HG03066 (cell line): ENCODE results near the gene FAM131B.
"Not testable (repeated sequence)": the region's sequence is repeated elsewhere in the genome, so short reads cannot be mapped to it uniquely, and the experiment has no call there.

Experiments used
- ATAC-seq: cut with Tn5 transposase; IDR thresholded peaks from one replicate; pipeline ENCODE4 v1.9.1; 2021; ENCODE audit warnings: low read depth; ENCODE audit not compliant: unreplicated experiment

FAM131B gene

DNA sequence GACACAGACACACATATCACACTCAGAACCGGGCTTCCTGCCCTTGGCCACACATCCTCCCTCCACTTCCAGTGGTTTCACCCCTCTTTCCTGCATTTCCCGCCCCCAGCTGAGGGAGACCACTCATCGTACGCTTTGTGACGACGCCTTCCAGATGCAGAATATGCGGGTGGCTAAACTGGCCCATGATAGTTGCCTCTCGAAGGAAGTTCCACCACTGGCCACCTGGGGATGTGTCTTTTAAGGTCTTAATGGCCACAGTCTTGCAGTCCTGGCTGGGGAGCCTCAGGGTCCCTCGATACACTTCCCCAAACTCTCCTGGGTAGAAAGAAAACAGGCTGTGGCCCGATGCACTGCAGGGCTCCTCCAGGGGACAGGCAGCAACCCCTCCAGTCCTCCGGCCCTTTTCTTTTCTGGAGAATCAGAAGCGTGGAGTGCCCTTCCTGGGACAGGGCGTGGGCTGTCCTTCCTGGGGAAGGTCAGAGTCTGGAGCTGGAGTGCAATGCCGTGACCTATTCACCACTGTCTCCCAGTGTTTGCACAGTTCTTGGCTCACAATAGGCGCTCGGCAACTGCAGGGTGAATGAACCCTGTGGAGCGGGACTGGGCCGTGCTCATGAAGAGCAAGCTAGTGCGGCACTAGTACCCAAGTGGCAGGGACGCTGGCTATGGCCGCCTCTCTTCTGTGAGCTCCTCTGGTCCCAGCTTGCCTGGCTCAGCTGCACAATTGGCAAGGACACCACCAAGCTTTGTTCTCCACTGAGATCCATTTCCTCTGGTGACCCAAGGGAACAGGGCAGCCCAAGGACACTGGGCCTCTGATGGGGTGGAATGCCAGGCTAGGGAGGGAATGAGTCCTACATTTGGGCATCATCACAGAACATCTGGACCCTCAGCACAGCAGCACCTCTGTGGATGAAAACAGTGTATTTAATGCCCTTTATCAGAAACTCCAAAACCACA lies 33.0 kb upstream of the FAM131B start:
- no peak for ATAC-seq

DNA sequence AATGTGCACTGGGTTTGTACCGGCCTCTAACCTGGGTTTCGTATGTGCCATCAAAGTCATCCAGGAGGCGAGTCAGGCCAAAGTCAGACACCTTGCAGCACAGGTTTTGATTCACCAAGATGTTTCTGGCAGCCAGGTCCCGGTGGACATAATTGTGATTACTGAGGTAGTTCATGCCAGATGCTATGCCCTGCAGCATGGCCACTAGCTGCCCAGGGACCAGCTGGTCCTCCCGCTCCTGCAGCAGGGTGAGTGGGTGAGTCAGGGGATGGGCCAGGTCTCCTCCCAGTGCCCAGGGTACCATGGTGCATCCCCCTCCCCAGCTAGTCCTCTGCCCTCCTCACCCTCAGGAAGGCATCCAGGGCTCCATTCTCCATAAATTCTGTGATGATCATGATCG lies 32.3 kb upstream of the FAM131B start:
- ATAC-seq, result no peak

DNA sequence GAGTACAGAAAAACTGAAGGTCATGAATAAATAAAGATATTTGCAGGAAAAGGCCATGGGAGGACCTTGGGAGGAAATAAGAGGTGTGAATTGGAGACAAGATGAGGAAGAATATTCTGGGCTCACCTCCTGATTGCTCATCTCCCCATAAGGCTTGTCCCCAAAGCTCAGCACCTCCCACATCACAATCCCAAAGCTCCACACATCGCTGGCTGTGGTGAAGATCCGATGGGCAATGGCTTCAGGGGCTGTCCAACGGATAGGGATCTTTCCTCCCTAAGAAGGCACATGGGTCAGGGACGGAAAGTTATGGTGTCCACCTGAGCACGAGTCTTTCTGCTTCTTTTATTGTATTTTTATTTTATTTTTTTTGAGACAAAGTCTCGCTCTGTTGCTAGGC lies 31.6 kb upstream of the FAM131B start:
- no peak for ATAC-seq

DNA sequence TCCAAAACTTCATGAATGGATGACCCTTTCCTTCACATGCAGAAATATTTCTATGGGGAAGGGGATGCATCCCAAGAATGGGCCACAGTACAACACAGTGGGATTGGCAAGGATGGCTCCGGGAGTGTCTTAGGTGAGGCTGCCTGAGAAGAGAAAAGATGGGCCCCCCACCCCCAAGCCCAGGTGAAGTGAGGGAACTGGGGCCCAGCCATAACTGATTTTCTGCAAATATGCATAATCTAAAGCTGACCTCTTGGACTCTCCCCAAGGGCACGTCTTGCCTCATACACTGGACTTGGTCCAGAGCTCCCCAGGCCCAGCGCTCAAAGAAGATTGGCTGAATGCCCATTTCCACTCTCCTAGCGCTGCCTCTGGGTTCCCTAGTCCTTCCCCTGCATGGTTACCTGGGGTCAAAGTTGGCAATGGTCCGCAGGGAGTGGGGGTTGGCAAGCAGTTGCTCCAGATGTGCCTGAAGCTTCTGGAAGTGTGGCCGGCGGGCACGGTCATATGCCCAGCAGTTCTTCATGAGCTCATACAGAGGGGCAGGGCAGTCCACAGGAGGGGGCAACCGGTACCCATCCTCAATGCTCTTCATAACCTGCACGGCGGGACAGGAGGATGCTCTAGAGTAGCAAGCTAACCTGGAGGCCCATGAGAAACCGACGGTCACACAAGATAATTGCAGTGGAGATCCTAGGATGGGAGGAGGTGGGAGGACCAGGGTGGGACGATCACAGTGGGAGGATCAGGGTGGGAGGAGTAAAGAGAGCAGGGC lies 30.9 kb upstream of the FAM131B start:
- ATAC-seq, result no peak

DNA sequence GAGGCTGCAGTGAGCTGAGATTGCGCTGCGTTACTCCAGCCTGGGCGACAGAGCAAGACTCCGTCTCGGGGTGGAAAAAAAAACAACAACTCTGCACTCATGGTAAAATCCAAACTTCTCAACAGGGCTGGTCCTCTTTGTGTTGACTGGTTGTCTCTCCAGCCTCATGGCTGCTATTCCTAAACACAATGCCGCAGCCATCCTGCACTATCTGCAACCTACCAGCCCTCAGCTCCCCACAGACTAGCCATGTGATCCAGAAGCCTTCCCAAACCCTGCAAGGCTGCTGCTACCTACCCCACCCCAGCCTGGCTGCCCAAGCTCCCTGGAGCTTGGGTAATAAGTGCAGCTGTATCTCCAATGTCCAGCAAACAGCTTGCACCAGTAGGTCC lies 30.4 kb upstream of the FAM131B start:
- no peak for ATAC-seq

DNA sequence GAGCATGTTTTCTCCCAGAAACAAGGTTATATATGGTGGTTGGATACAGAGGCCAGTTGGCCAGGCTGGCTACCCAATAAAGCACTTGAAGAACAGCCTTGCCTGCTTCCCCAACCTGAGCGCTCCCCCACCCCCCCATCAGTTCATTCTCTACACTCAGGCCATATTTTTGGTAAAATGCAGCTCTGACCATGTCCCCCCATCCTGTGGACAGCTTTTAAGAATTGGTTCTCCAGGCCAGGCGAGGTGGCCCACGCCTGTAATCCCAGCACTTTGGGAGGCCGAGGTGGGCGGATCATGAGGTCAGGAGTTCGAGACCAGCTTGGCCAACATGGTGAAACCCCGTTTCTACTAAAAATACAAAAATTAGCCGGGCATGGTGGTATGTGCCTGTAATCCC lies 29.9 kb upstream of the FAM131B start:
- not testable (repeated sequence) for ATAC-seq

DNA sequence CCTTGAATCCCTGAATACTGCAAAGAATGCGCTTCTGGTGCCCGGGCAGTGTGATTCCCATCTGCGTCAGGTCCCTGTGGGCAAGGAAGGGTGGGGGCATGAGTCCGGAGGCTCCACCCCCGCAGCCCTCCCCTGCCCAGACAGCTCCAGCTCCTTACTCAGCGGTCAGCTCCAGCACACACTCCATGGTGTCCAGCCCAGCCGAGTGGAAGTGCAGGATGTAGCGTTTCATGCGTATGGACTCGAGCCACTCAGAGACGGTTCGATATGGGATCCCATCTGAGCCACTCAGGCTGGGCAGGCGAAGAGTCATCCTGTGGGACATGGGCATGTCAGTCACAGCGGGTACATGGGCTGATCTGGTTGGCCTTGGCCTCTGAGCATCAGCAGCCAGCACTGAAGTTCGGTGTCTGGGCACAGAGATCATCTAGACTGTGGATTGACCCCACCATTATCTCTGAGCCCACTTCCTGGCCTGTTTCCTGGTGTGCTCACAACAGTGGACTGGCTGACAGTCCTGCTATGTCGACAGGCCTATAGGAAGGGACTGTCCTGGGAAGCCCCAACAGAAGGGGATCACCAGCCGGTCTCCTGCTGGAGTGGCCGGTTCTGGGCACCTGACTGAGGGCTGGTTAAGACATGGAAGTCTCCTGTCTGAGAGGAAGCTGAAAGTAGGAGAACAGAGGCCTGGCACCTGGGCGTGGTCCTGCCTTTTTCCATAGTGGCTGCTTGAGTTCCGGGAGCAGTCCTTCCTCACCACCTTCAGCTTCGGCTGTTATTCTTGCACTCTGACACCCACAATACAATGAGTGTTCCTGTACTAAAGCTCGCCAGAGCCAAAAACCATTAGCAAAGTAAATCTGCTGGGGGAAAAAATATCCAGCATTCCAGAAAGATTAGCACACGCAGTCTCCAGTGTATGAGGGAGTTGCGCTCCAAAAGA lies 29.2 kb upstream of the FAM131B start:
- ATAC-seq, result no peak

DNA sequence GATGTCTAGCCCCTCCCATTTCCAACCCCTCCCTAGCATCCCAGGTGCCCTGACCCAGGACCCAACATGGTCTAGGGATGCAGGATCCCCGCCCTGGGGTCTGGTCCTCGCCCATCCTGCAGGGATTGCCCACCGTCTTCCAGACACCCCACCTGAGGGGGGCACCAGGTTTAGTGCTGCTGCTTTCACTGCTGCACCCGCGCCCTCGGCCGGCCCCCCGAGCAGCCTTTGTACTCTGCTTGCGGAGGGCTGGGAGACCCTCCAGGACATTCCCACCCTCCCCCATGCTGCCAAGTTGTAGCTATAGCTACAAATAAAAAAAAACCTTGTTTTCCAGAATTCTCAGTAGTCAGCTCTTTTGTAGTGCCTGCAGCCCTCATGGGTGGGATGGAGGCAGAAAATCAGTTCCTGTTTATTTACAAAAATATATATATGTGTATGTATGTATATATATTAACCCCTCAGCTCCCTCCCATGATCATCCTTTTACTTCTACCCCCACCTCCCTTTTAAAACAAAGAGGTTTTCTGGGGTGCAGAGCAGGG lies 28.3 kb upstream of the FAM131B start:
- no peak for ATAC-seq

DNA sequence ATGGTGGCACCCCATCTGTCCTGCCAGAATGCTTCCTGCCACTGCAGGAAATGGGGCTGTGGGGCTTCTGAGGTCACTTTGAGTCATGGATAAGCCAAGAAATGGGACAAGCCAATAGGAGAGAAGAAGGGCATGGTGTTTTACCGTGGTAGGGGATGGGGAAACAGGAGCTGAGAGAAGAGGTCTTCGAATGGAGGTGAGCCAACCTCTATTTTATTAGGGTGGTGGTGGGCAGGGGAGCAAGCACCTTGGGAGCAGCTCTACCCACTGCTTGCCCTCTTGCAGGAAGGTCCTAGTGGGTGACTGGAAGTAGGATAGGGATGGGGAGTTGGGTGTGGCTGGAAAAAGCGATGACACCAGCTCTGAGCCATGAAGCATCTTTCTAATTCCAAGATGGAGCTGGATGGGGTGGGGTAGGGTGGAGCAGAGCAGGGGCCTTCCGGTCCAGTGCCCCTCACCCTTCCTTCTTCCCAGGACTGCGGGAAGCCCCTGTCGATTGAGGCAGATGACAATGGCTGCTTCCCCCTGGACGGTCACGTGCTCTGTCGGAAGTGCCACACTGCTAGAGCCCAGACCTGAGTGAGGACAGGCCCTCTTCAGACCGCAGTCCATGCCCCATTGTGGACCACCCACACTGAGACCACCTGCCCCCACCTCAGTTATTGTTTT lies 27.7 kb upstream of the FAM131B start:
- no peak for ATAC-seq

DNA sequence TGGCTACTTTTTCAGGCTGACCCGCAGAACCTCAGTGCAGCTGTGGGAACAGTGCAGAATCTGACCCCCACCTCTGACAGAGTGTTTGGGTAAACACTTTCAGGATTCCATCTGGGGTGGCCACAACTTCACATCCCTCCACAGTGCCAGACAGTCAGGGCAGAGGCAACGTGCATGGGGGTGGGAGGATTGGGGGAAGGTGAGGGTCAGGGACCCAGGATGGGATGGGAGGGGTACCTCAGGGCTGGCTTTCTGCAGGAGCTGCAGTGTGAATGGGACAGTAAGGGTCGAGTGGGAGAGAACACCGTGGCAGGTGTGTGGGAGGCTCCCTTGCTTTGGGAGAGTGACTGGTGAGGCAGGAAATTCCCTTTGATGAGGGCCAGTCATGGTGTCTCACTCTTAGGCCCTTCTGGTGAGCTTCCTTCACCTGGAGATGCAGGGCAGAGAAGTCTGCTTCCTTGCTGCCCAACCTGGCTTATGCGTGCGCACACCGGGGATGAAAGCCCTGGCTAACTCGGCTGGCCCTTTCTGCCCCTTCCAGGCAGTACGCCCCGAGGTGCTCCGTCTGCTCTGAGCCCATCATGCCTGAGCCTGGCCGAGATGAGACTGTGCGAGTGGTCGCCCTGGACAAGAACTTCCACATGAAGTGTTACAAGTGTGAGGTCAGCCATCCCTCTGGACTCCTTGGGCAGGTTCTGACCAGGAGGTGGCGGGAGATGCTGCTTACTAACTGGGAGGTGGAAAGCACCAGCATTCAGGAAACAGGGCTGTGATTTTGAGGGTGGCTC lies 27.0 kb upstream of the FAM131B start:
- no peak for ATAC-seq

DNA sequence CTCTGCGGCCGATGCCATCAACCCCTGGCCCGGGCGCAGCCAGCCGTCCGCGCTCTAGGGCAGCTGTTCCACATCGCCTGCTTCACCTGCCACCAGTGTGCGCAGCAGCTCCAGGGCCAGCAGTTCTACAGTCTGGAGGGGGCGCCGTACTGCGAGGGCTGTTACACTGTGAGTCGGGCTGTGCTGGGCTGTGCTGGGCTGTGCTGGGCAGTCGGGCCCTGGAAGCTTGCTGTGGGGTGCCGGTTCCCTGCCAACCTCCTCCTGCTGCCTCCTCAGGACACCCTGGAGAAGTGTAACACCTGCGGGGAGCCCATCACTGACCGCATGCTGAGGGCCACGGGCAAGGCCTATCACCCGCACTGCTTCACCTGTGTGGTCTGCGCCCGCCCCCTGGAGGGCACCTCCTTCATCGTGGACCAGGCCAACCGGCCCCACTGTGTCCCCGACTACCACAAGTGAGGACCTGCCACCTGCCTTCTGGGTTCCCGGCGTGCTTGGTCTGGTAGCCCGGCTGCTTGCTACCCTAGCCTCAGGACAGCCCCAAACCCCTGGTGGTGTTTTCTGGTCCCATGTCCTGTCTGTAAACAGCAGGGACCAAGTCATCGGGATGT lies 26.1 kb upstream of the FAM131B start:
- no peak for ATAC-seq

DNA sequence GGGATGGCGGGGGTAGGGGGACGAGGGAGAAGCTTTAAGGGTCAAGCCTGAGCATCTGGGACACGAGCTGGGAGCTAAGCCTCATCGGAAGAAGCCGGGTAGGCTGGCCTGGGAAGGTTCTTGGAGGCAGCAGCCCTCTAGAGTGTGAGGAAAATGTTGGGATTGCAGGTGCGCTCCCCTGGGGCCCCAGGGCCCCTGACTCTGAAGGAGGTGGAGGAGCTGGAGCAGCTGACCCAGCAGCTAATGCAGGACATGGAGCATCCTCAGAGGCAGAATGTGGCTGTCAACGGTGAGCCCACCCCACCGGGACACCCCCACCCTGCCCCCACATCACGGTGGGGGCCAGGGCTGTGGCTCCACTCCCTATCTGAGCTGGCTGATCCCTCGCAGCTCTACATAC lies 25.5 kb upstream of the FAM131B start:
- ATAC-seq, result no peak

DNA sequence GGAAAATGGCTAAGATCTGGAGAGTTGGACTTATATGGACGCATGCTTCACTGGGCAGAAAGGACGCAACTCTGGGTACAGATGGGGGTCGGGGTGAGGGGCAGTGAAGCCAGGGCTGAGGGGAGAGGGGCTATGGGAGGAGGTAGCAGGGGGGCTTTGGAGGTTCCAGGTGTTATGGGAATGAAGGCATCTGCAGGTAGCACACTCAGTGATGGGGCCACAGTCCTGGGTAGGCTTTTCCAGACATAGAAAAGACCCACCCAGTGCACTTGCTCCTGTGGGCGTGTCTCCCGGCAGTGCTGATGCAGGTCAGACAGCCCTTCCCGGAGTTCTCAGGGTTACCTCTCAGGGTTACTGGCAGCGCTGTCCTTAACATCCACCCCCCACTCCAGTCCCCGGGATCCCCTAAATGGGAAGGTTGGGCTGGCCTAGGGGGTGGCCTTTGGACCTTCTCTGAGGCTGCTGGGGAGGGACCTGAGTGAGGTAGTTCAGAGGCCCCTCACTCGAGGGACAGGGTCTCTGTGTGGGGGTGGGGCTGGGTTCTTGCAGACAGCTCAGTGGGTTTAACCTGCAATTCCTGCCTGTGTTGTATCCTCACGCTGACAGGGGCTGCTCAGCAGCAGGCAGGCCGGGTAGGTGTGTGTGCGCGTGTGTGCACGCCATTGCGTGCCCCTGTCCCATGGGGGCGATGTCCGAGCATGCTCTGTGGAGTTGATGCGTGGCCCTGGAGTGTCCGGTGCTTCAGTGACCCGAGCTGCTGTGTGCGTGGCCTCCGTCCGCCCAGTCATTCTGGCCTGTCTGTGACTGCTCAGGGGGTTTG lies 24.9 kb upstream of the FAM131B start:
- no peak for ATAC-seq

DNA sequence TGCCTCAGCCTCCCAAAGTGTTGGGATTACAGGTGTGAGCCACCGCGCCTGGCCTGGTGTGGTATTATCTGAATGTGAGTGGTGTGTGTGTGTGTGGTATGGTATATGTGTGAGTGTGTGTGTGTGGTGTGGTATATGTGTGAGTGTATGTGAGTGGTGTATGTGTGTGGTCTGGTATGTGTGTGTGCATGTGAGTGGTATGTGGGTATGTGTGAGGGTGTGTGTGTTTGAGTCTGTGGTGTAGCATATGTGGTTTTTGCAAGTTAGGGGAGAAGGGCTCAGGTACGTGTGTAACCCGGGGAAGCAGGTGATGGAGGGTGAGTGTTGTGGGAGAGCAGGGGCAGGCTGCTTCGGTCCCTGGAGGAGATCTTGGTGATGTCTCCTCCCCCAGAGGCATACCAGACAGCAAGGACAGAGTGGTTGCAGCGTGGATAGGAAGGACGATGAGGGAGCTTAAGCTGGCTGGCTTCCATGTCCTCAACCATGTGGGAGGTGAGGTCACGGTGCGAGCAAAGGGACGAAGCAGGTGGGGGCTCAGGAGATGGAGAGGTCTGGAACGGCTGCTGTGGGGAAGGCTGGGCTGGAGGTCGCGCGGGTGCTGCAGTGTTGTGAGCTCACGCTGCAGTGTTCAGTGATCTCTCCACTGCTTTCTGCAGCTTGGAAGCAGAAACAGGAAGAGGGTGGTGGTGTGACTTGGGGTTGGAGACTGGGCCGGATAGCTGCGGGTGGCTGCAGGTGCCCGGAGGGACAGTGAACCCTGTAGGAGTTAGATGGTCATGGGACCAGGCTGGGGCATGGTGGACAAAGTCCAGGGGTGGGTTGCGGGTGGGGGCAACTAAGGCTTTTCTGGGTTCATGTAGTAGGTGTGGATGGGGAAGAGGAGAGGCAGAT lies 23.6 kb upstream of the FAM131B start:
- ATAC-seq, result no peak

DNA sequence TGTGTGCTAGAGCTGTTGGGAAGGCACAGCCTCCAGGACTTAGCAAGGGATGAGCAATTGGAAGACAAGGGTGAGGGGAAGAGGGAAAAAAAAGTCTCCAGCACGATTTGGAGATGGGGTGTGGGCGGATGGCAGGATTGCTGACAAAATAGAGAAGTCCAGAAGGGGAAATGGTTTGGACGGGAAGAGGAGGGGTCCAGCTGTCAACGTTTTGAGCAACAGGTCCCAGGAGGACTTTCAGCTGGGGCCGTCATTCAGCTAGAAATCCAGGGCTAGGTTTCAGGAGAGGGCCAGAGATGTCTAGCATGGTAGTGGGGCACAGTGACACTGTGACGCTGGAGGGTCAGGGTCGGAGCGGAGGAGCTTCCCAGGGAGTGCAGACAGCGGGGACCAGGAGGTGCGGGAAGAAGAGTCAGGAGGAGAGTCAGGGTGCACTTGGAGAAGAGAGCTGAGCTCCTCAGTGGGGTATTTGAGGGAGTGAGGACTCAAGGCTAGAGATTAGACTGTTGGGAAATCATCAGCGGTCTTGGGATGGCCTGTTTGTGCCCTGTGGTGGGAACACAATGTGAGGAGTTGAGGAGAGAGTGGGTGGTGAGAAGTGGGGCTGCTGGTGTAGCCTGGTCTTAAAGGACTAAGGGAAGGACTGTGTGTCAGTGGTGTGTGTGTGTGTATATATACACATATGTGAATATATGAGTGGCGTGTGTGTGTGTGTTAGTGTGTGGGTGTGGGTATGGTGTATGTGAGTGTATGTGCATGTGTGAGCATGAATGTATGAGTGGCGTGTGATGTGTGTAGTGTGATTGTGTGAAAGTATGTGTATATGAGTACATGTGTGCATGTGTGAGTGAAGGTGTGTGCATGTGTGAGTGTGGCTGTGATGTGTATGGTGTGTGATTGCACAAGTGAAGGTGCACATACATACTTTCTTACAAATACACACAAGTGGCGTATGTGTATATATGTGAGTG lies 22.4 kb upstream of the FAM131B start:
- ATAC-seq, result no peak

DNA sequence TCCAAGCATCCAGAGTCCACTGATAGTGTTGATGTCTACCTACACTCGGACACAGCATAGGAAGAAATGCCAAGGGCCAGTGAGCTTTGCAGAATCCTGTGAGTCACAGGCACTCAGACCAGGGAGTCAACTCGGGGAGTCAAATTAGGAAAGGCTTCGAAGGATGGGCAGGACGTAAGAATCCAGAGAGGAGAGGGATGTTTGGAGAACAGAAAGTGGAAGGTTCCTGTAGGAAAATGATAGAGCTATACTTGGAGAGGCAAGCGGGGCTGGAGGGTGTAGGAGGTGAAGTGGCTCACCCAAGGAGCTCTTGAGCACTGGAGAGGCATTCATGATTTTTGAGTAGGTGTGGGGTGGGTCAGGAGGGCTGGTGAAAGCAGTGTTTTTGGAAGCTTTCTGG lies 21.6 kb upstream of the FAM131B start:
- ATAC-seq, result no peak
